ENCODE results near the gene HIPK3.
"Not testable (repeated sequence)": the region's sequence is repeated elsewhere in the genome, so short reads cannot be mapped to it uniquely, and the experiment has no call there.

Gene HIPK3

DNA sequence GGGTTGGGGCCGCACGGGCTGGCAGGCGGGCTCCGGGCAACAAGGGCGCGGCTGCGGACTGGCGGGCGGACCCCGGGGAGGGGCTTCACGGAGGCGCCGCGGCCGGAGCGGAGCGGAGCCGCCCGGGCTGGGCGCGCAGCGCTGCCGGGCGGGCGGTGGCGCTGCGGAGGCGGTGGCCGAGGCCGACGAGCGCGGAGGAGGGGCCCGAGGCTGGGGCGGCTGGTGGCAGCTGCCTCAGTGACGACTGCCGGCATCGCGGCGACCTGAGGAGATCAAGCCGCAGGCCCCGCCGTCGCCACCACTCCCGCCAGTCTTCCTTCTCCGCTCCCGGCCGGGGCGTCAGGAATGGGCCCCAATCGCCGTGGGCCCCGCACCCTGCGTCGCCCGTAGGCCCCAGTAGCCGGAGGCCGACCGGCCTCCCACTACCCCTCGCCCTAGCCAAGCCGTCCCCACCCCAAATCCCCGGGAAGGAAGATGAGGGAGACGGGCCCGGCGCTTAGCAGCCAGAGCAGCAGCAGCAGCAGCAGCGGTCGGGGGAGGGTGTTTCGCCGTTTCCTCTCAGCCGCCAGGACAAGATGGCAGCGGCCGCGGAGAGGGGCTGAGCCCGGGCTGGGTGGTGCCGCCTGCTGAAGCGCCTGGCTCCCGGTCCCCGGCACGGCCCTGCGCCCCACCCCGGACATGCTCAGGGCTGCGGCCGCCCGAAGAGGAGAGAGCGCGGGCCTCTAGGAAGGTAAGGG, at the start of gene HIPK3:
Gene HIPK3, plus strand, starts transcription at position 222 of the 737 bp plus-strand sequence.
- H3K4me1 Mint-ChIP-seq: peaks cover 39% of the 10 kb centered on the region
- peak within 1 kb of the TSS; percentile 94 to 99 for H3K4me3 Mint-ChIP-seq
- no peaks in the 10 kb centered on the region for H3K9me3 Mint-ChIP-seq
- DNase-seq (peak; percentile 79 to 83), ATAC-seq (peak; percentile 82)
- peak within 1 kb of the TSS; percentile 99 for H3K27ac Mint-ChIP-seq
- H3K27me3 Mint-ChIP-seq: no peaks in the 10 kb centered on the region

- no peaks in the 10 kb centered on the region for H3K9me3 Mint-ChIP-seq
- H3K4me1 Mint-ChIP-seq: no peaks in the 10 kb centered on the region
- H3K4me3 Mint-ChIP-seq: no peak overlapping the region
- DNase-seq (no peak), ATAC-seq (no peak)
- peaks cover 8% of the 10 kb centered on the region for H3K27me3 Mint-ChIP-seq
- H3K27ac Mint-ChIP-seq: no peak overlapping the region
Measured at GRCh38 chr11:33207408-33207985, 49.7 kb upstream of the HIPK3 start.

GRCh38 chr11:33208150-33208549, 49.0 kb upstream of the HIPK3 start:
- H3K4me3 Mint-ChIP-seq: no peak overlapping the region
- peaks cover 8% of the 10 kb centered on the region for H3K27me3 Mint-ChIP-seq
- DNase-seq: no peak
- no peaks in the 10 kb centered on the region for H3K9me3 Mint-ChIP-seq
- ATAC-seq: no peak
- H3K27ac Mint-ChIP-seq: no peak overlapping the region
- H3K4me1 Mint-ChIP-seq: no peaks in the 10 kb centered on the region

GRCh38 chr11:33211153-33211552, 46.0 kb upstream of the HIPK3 start:
- Mint-ChIP-seq H3K4me3 (no peak overlapping the region), H3K27me3 (peaks cover 8% of the 10 kb centered on the region), H3K27ac (no peak overlapping the region), H3K4me1 (no peaks in the 10 kb centered on the region), H3K9me3 (peaks cover 0 to 5% of the 10 kb centered on the region in 2 donors)
- DNase-seq (no peak), ATAC-seq (no peak)

DNA sequence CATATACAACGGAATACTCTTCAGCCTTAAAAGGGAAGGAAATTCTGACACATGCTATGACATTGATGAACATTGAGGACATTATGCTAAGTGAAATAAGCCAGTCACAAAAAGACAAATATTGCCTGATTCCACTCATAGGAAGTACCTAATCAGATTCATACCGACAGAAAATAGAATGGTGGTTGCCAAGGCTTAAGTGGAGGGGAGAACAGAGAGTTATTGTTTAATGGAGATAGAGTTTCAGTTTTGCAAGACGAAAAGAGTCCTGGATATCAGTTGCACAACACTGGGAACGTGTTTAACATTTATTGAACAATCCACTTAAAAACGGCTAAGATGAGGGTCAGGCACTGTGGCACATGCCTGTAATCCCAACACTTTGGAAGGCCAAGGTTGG, 45.6 kb upstream of the HIPK3 start:
- Mint-ChIP-seq H3K4me3 (no peak overlapping the region), H3K4me1 (no peaks in the 10 kb centered on the region), H3K9me3 (peaks cover 0 to 5% of the 10 kb centered on the region in 2 donors), H3K27me3 (peaks cover 8% of the 10 kb centered on the region), H3K27ac (no peak overlapping the region)
- DNase-seq (no peak), ATAC-seq (no peak)

GRCh38 chr11:33214187-33214586, 43.0 kb upstream of the HIPK3 start:
- Mint-ChIP-seq H3K4me3 (no peak overlapping the region), H3K9me3 (peaks cover 0 to 5% of the 10 kb centered on the region in 2 donors), H3K27me3 (no peaks in the 10 kb centered on the region), H3K4me1 (no peaks in the 10 kb centered on the region), H3K27ac (no peak overlapping the region)
- ATAC-seq: no peak
- DNase-seq: no peak

DNA sequence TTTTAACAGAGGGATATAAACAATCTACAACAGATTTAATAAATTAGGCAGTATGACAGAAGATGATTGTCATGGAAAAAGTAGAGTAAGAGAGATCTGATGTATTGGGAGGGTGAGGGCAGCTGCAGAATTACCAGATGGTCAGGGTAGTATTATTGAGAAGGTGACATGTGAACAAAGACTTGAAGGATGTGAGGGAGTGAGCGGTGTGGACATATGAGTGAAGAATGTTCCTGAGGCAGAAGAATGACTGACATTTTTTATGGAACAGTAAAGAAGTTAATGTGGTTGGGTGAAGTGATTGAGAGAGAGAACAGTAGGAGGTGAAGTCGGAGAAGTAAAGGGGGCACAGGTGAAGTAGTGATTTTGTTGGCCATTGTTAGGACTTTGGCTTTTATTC, 42.4 kb upstream of the HIPK3 start:
- no peak for ATAC-seq
- no peaks in the 10 kb centered on the region for H3K27me3 Mint-ChIP-seq

GRCh38 chr11:33216676-33217075, 40.5 kb upstream of the HIPK3 start:
- not testable (repeated sequence) for H3K27me3 Mint-ChIP-seq, H3K4me3 Mint-ChIP-seq, H3K4me1 Mint-ChIP-seq, ATAC-seq, H3K27ac Mint-ChIP-seq, DNase-seq, H3K9me3 Mint-ChIP-seq

More for the DNA sequence above, 42.4 kb upstream of the HIPK3 start:
- DNase-seq: no peak
- Mint-ChIP-seq H3K27ac (no peak overlapping the region), H3K9me3 (peaks cover 0 to 5% of the 10 kb centered on the region in 2 donors), H3K4me1 (no peaks in the 10 kb centered on the region), H3K4me3 (no peak overlapping the region)

- ATAC-seq (no peak), DNase-seq (no peak)
- Mint-ChIP-seq H3K4me3 (no peak overlapping the region), H3K27ac (no peak overlapping the region), H3K4me1 (no peaks in the 10 kb centered on the region), H3K9me3 (no peaks in the 10 kb centered on the region), H3K27me3 (no peaks in the 10 kb centered on the region)
Measured at GRCh38 chr11:33222052-33222750, 35.0 kb upstream of the HIPK3 start.

DNA sequence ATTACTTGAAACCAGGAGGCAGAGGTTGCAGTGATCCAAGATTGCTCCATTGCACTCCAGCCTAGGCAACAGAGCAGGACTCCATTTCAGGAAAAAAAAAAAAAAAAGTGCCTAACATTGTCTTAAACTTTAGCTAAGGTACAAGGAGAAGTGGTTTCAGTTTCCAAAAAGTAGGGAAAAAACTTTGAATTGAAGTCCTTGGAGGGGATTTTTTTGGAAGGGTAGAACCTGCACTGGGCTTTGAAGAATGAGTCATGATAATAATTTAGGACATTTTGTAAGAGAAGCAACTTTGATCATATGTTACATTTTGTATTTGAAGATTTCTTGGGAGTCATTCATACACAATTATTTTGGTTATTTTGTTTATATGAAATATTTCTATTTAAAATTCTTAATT, 31.8 kb upstream of the HIPK3 start:
- H3K27me3 Mint-ChIP-seq: no peaks in the 10 kb centered on the region
- ATAC-seq (no peak), DNase-seq (no peak)
- H3K9me3 Mint-ChIP-seq: no peaks in the 10 kb centered on the region
- no peaks in the 10 kb centered on the region for H3K4me1 Mint-ChIP-seq
- H3K27ac Mint-ChIP-seq: peak overlapping the region in 1 of 2 donors; percentile 19
- H3K4me3 Mint-ChIP-seq: no peak overlapping the region

DNA sequence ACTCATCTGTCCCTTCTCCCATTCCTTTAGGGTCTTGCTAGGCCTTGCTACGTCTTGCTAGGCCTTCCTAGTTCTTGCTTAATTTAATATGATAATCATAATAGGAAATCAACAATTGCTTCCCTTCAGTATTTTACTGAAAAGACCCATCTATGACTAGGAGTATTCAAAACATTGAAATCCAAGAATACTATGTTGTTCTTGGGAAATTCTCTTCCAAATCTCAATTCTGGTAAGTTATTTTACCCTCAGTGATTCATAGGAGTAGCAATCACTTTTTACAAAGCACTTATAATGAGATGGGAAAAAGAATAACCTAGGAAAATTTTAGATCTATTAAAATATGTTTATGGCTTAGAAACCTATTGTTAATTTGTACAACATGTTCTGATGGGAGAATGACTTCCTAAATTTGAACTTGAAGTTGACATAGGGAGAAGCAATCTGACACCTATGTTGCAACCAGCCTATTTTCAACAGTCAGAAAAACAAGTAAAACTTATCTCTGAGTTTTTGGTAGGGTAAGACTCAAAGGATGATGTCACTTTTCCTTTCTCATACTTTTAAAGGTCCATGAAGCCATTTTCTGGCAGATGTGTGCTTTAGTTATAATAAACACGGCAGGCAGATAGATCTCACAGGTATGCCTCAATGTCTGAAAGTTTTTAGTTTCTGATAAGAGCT, 29.5 kb upstream of the HIPK3 start:
- no peaks in the 10 kb centered on the region for H3K27me3 Mint-ChIP-seq
- H3K27ac Mint-ChIP-seq: no peak overlapping the region
- no peaks in the 10 kb centered on the region for H3K9me3 Mint-ChIP-seq
- no peaks in the 10 kb centered on the region for H3K4me1 Mint-ChIP-seq
- ATAC-seq (no peak), DNase-seq (no peak)
- H3K4me3 Mint-ChIP-seq: no peak overlapping the region

DNA sequence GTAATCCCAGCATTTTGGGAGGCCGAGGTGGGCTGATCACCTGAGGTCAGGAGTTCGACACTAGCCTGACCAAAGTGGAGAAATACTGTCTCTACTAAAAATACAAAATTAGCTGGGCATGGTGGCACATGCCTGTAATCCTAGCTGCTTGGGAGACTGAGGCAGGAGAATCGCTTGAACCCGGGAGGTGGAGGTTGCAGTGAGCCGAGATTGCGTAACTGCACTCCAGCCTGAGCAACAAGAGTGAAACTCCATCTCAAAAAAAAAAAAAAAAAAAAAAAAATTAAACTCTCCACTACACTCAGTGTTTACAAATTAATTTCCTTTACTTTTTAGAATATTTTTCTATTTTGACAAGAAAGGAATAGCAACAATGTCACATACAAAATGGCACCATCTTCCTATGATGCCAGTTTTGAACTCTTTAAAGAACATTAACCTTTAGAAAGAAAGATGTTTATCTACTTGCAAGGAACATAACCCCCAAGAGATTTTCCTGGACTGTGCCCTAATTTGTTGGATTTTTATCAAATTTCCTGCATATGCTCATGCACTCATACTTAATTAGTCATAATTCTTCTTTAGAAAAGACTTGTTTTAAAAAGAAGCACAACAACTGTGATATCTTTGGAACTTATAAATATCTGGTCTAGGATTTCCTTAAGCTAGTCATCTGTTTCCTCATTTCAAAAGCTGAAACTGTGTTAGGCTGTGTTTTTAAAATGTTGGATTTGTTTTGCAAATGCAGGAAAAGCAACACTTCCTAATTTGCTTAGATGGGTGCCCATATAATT, 22.6 kb upstream of the HIPK3 start:
- no peak overlapping the region for H3K27ac Mint-ChIP-seq
- H3K27me3 Mint-ChIP-seq: no peaks in the 10 kb centered on the region
- no peaks in the 10 kb centered on the region for H3K9me3 Mint-ChIP-seq
- no peak for DNase-seq
- ATAC-seq: no peak
- H3K4me3 Mint-ChIP-seq: no peak overlapping the region
- no peaks in the 10 kb centered on the region for H3K4me1 Mint-ChIP-seq

GRCh38 chr11:33237039-33237597, 20.1 kb upstream of the HIPK3 start:
- Mint-ChIP-seq H3K27me3 (no peaks in the 10 kb centered on the region), H3K4me3 (no peak overlapping the region), H3K27ac (no peak overlapping the region), H3K9me3 (no peaks in the 10 kb centered on the region), H3K4me1 (no peaks in the 10 kb centered on the region)
- ATAC-seq (no peak), DNase-seq (no peak)

- DNase-seq (no peak), ATAC-seq (no peak)
- no peaks in the 10 kb centered on the region for H3K9me3 Mint-ChIP-seq
- H3K4me3 Mint-ChIP-seq: no peak overlapping the region
- H3K27me3 Mint-ChIP-seq: no peaks in the 10 kb centered on the region
- no peaks in the 10 kb centered on the region for H3K4me1 Mint-ChIP-seq
- H3K27ac Mint-ChIP-seq: no peak overlapping the region
Measured at GRCh38 chr11:33242575-33242974, 14.6 kb upstream of the HIPK3 start.

DNA sequence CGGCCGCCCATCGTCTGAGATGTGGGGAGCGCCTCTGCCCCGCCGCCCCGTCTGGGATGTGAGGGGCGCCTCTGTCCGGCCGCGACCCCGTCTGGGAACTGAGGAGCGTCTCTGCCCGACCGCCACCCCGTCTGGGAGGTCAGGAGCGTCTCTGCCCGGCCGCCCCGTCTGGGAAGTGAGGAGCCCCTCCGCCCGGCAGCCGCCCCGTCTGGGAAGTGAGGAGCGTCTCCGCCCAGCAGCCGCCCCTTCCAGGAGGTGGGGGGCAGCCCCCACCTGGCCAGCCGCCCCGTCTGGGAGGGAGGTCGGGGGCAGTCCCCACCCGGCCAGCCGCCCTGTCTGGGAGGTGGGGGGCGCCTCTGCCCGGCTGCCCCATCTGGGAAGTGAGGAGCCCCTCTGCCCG, 13.5 kb upstream of the HIPK3 start:
- ATAC-seq, H3K27me3 Mint-ChIP-seq, H3K4me1 Mint-ChIP-seq, H3K4me3 Mint-ChIP-seq, DNase-seq, H3K27ac Mint-ChIP-seq, H3K9me3 Mint-ChIP-seq: not testable (repeated sequence)
